ENCODE results near the gene WDFY4.

DNA sequence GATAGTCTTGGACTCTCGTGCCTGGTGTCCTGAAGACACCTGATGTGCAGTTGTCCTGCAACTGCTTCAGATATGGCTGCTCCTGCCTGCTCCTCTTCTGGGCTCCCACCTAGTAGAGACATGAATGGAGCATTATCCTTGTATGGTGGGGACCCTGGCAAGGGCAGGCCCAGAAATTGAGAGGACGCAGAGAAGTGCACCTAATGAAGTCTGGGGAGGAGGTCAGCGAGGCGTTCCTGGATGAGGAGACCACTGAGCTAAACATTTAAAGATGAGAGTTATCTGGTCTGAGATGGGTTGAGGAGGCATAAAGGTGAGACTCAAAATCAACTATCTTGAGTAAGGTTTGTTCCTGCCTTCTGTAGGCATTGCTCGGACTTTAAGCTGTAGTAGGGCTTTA is 66.3 kb downstream of the WDFY4 start:
- TF ChIP-seq, protein P1, sequence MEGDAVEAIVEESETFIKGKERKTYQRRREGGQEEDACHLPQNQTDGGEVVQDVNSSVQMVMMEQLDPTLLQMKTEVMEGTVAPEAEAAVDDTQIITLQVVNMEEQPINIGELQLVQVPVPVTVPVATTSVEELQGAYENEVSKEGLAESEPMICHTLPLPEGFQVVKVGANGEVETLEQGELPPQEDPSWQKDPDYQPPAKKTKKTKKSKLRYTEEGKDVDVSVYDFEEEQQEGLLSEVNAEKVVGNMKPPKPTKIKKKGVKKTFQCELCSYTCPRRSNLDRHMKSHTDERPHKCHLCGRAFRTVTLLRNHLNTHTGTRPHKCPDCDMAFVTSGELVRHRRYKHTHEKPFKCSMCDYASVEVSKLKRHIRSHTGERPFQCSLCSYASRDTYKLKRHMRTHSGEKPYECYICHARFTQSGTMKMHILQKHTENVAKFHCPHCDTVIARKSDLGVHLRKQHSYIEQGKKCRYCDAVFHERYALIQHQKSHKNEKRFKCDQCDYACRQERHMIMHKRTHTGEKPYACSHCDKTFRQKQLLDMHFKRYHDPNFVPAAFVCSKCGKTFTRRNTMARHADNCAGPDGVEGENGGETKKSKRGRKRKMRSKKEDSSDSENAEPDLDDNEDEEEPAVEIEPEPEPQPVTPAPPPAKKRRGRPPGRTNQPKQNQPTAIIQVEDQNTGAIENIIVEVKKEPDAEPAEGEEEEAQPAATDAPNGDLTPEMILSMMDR (IDR thresholded peaks at IDR 0.05), result no peak
- no peak for TF ChIP-seq POLR2A (IDR thresholded peaks at IDR 0.05)
